GM12878 (cell line): ENCODE measurements around the gene ITIH2. TPM values are rescaled to one million over a fixed set of nuclear protein-coding genes. Genes with fewer than 3 reads are reported as not detected.

Experiments used
- BMI1 ChIP-seq: fragments of 450-650 bp; IDR thresholded peaks from 2 replicates; pipeline ENCODE4 v1.6.1; 2016; ENCODE audit warnings: mild to moderate bottlenecking, moderate library complexity, borderline replicate concordance
- CREM ChIP-seq: IDR thresholded peaks from 2 replicates; pipeline ENCODE4 v1.6.1; 2014; ENCODE audit warnings: antibody characterized with exemption, low read depth
- FOXK2 ChIP-seq: fragments of 450-650 bp; IDR thresholded peaks from 2 replicates; pipeline ENCODE4 v1.6.1; 2017; ENCODE audit warnings: mild to moderate bottlenecking, moderate library complexity
- LARP7 ChIP-seq: fragments of 450-650 bp; IDR thresholded peaks from 2 replicates; pipeline ENCODE4 v1.6.1; 2017; ENCODE audit warnings: mild to moderate bottlenecking
- MXI1 ChIP-seq: fragments of 150-350 bp; IDR thresholded peaks from 2 replicates; pipeline ENCODE4 v1.6.1; 2011; ENCODE audit warnings: low read depth, mild to moderate bottlenecking, inconsistent platforms, low read length, improper control_type of control experiment
- YBX1 ChIP-seq: fragments of 450-650 bp; IDR thresholded peaks from 2 replicates; pipeline ENCODE4 v1.6.1; 2016; ENCODE audit warnings: antibody characterized with exemption
- ZBED1 ChIP-seq: IDR thresholded peaks from 2 replicates; pipeline ENCODE4 v1.6.1; 2016; ENCODE audit warnings: borderline replicate concordance
- ZBTB40 ChIP-seq: fragments of 450-650 bp; IDR thresholded peaks from 2 replicates; pipeline ENCODE4 v1.6.1; 2016; ENCODE audit warnings: mild to moderate bottlenecking, moderate library complexity, borderline replicate concordance
- polyA plus RNA-seq, 11 experiments: library from polyadenylated mRNA; depleted of rRNA in 4 of 11; unstranded in 6 of 11; stranded (reverse) in 5 of 11; fragments of >200 nt; fragmentation: Nextera tagmentation in 4 of 11; fragmentation: Illumina TruSeq in 1 of 11; extraction: Ambion mirVana in 4 of 11; extraction: Trizol in 1 of 11; gene quantifications; 1 replicate in 1 of 11; 2 replicates in 10 of 11; pipeline versions ENCODE4 v1.2.1 to v1.2.3, GENCODE V29; 2011 to 2016; ENCODE audit warnings: inconsistent platforms in 2 of 11, missing spikeins in 2 of 11, low read depth in 1 of 11
- total RNA-seq, 4 experiments: library from RNA; depleted of rRNA in 3 of 4; stranded (reverse); fragments of >200 nt in 3 of 4; fragmentation: Illumina TruSeq in 1 of 4; extraction: Trizol in 1 of 4; gene quantifications; 2 replicates each; pipeline versions ENCODE4 v1.2.1 to v1.2.3, GENCODE V29; 2013 to 2021
- TF ChIP-seq, protein P1 (sequence below): fragments of 450-650 bp; IDR thresholded peaks from 2 replicates; pipeline ENCODE4 v1.6.1; 2018; ENCODE audit warnings: mild to moderate bottlenecking, low read depth, moderate library complexity; ENCODE audit not compliant: partially characterized antibody

ITIH2 gene
- total and polyA plus RNA-seq, 10 of the 15 experiments (the other 5 are each of a cell fraction or from before 2014, with no cell fraction given): 0.05 to 0.72 (median 0.53) TPM; not detected in 7

GRCh38 chr10:7704071-7705016 is 1.2 kb downstream of the ITIH2 start (continued):
- TF ChIP-seq, protein P1, sequence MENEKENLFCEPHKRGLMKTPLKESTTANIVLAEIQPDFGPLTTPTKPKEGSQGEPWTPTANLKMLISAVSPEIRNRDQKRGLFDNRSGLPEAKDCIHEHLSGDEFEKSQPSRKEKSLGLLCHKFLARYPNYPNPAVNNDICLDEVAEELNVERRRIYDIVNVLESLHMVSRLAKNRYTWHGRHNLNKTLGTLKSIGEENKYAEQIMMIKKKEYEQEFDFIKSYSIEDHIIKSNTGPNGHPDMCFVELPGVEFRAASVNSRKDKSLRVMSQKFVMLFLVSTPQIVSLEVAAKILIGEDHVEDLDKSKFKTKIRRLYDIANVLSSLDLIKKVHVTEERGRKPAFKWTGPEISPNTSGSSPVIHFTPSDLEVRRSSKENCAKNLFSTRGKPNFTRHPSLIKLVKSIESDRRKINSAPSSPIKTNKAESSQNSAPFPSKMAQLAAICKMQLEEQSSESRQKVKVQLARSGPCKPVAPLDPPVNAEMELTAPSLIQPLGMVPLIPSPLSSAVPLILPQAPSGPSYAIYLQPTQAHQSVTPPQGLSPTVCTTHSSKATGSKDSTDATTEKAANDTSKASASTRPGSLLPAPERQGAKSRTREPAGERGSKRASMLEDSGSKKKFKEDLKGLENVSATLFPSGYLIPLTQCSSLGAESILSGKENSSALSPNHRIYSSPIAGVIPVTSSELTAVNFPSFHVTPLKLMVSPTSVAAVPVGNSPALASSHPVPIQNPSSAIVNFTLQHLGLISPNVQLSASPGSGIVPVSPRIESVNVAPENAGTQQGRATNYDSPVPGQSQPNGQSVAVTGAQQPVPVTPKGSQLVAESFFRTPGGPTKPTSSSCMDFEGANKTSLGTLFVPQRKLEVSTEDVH: no peak
- no peak for TF ChIP-seq LARP7
- TF ChIP-seq CREM: no peak
- TF ChIP-seq ZBED1: no peak
- no peak for TF ChIP-seq BMI1
- TF ChIP-seq MXI1: no peak
- no peak for TF ChIP-seq ZBTB40
- TF ChIP-seq YBX1: no peak
- TF ChIP-seq FOXK2: no peak
